K562 (cell line): ENCODE results near the gene FGD1. TPM values are rescaled to one million over a fixed set of nuclear protein-coding genes. Genes with fewer than 3 reads are reported as not detected.

Experiments
- ATAC-seq: fragments of 200-7000 bp; cut with Tn5 transposase; 3 replicates; pipeline ENCODE4 v1.9.1; 2020; ENCODE audit warnings: moderate library complexity
- BruUV-seq: library from RNA; stranded (reverse); fragments of 400-500 nt; replicated peaks from 2 replicates; lab custom pipeline; 2021; lab: Mats Ljungman, UMichigan
- CTCF ChIA-PET: fragments of 300-600 bp; formaldehyde crosslinking; extraction: SDS; loops from one replicate; lab custom pipeline; 2021; ENCODE audit warnings: low intra/inter-chr PET ratio; lab: Yijun Ruan, JAX
- POLR2A ChIA-PET: fragments of 300-600, 350-650 bp; sonication (Branson Sonifier 250); formaldehyde crosslinking; extraction: SDS; loops from one replicate; lab custom pipeline; 2021; ENCODE audit warnings: antibody characterized with exemption, inconsistent platforms; lab: Yijun Ruan, JAX
- DNase-seq, 4 experiments: peaks; one replicate each; pipeline versions ENCODE4 v3.0.0 to v3.0.0-alpha.2; 2011 to 2018; ENCODE audit warnings: low spot score in 3 of 4, mixed read lengths in 3 of 4; ENCODE audit errors: extremely low read depth in 1 of 4
- FAIRE-seq: peaks from 2 replicates; lab custom pipeline; 2011; peaks lifted over from hg19 to GRCh38; lab: Jason Lieb, UNC
- H2AFZ ChIP-seq: 2 replicates; pipeline ENCODE4 v1.6.0; 2011; ENCODE audit warnings: low read depth, low read length, control low read depth, inconsistent platforms
- H3K27ac ChIP-seq: fragments of 200-600 bp; 3 replicates; pipeline ENCODE4 v1.8.0; 2011; ENCODE audit warnings: low read depth, mild to moderate bottlenecking, control low read depth, inconsistent platforms, low read length, moderate library complexity, mixed read lengths; ENCODE audit errors: extremely low read depth
- H3K27me3 ChIP-seq, 2 experiments: fragments of 300-600 bp in 1 of 2; 2 replicates in 1 of 2; 3 replicates in 1 of 2; pipeline versions ENCODE4 v1.6.0 to v1.8.0; 2011; ENCODE audit warnings: inconsistent platforms in 2 of 2, low read length in 2 of 2, mild to moderate bottlenecking in 1 of 2, mixed read lengths in 1 of 2, moderate library complexity in 1 of 2; ENCODE audit not compliant: control insufficient read depth in 2 of 2, insufficient read depth in 2 of 2
- H3K36me3 ChIP-seq: fragments of 300-600 bp; 3 replicates; pipeline ENCODE4 v1.8.0; 2011; ENCODE audit warnings: mild to moderate bottlenecking, low read length, inconsistent platforms; ENCODE audit not compliant: control insufficient read depth, insufficient read depth
- H3K4me1 ChIP-seq, 2 experiments: fragments of 200-600 bp in 1 of 2; replicated peaks in 1 of 2; 2 replicates in 1 of 2; 3 replicates in 1 of 2; pipeline versions ENCODE4 v1.5.1 to v1.8.0; 2011; ENCODE audit warnings: inconsistent platforms in 2 of 2, low read length in 2 of 2, mild to moderate bottlenecking in 1 of 2, mixed read lengths in 1 of 2, moderate library complexity in 1 of 2; ENCODE audit not compliant: control insufficient read depth in 2 of 2, insufficient read depth in 2 of 2
- H3K4me2 ChIP-seq: 2 replicates; pipeline ENCODE4 v1.6.1; 2011; ENCODE audit warnings: low read length, control low read depth, inconsistent platforms, mixed read lengths; ENCODE audit not compliant: insufficient read depth
- H3K4me3 ChIP-seq: fragments of 200-600 bp; sonication (generic), shearing (Covaris generic); 2 replicates; pipeline ENCODE4 v1.5.1; 2016; ENCODE audit warnings: control low read depth, inconsistent platforms
- H3K79me2 ChIP-seq: fragments of 200-600 bp; 3 replicates; pipeline ENCODE4 v1.8.0; 2011; ENCODE audit warnings: low read length, inconsistent platforms; ENCODE audit not compliant: control insufficient read depth, insufficient read depth
- H3K9ac ChIP-seq, 2 experiments: 2 replicates each; pipeline versions ENCODE4 v1.6.0 to v1.6.1; 2011; ENCODE audit warnings: low read depth in 2 of 2, low read length in 2 of 2, control low read depth in 1 of 2, inconsistent platforms in 1 of 2, mild to moderate bottlenecking in 1 of 2, mixed read lengths in 1 of 2; ENCODE audit not compliant: insufficient read depth in 1 of 2
- H3K9me1 ChIP-seq: one replicate; pipeline ENCODE4 v1.6.0; 2011; ENCODE audit warnings: inconsistent platforms, mild to moderate bottlenecking, low read length, moderate library complexity; ENCODE audit not compliant: control insufficient read depth, insufficient read depth
- H3K9me3 ChIP-seq: replicated peaks from 2 replicates; pipeline ENCODE4 v1.5.1; 2011; ENCODE audit warnings: low read depth, low read length, inconsistent platforms; ENCODE audit not compliant: control insufficient read depth, insufficient read depth
- H4K20me1 ChIP-seq: replicated peaks from 2 replicates; pipeline ENCODE4 v1.6.1; 2011; ENCODE audit warnings: low read length, inconsistent platforms, mixed read lengths; ENCODE audit not compliant: control insufficient read depth, insufficient read depth
- CBFA2T3 ChIP-seq: fragments of 450-650 bp; IDR thresholded peaks from 2 replicates; pipeline ENCODE4 v1.6.1; 2017
- PREB ChIP-seq: sonication (generic); formaldehyde crosslinking; IDR thresholded peaks from 2 replicates; pipeline ENCODE4 v1.8.1; 2023; ENCODE audit warnings: mild to moderate bottlenecking, missing genetic modification reagents
- RAD21 ChIP-seq, 2 experiments: fragments of 250-450 bp in 1 of 2; fragments of 450-650 bp in 1 of 2; sonication (Bioruptor Pico) in 1 of 2; formaldehyde crosslinking in 1 of 2; IDR thresholded peaks in 1 of 2; conservative IDR thresholded peaks in 1 of 2; 2 replicates each; pipeline versions ENCODE4 v1.4.0 to v1.8.0; 2020 to 2022; ENCODE audit warnings: mild to moderate bottlenecking in 2 of 2, moderate library complexity in 1 of 2
- ZKSCAN8 ChIP-seq: fragments of 200-800 bp; sonication (Bioruptor generic); IDR thresholded peaks from 2 replicates; pipeline ENCODE4 v1.6.1; 2016; ENCODE audit warnings: missing genetic modification characterization, missing compliant biosample characterization
- WGBS: fragments of 100-300 bp; shearing (Covaris generic); methylation state at CpG from one replicate; pipeline ENCODE4 v1.1.6; 2016; ENCODE audit warnings: low coverage, mixed read lengths; ENCODE audit not compliant: insufficient coverage; ENCODE audit errors: missing lambda C conversion rate; 5-methylcytosine and 5-hydroxymethylcytosine counted together
- in situ Hi-C: fragments of 300-500 bp; cut with MboI; formaldehyde crosslinking; loops from 4 replicates; pipeline ENCODE4 v1.15.0; 2018; ENCODE audit warnings: inconsistent platforms, mixed read lengths
- intact Hi-C: fragments of 100-400 bp; cut with micrococcal nuclease; formaldehyde crosslinking; loops from 2 replicates; pipeline ENCODE4 v1.14.2; 2022
- polyA plus RNA-seq, 8 experiments: library from polyadenylated mRNA; depleted of rRNA in 4 of 8; stranded (reverse) in 5 of 8; unstranded in 3 of 8; fragments of >200 nt; fragmentation: Nextera tagmentation in 2 of 8; fragmentation: Illumina TruSeq in 1 of 8; extraction: Ambion mirVana in 2 of 8; extraction: Trizol in 1 of 8; gene quantifications; 2 replicates each; pipeline versions ENCODE4 v1.2.1 to v1.2.3, GENCODE V29; 2011 to 2014; ENCODE audit warnings: inconsistent platforms in 1 of 8, missing spikeins in 1 of 8
- total RNA-seq, 7 experiments: library from RNA; depleted of rRNA in 6 of 7; stranded (reverse); fragments of >200 nt in 6 of 7; fragmentation: Illumina TruSeq in 2 of 7; extraction: Trizol in 2 of 7; gene quantifications; 2 replicates each; pipeline versions ENCODE4 v1.2.1 to v1.2.3, GENCODE V29; 2011 to 2021; ENCODE audit warnings: low replicate concordance in 1 of 7
- TF ChIP-seq, protein P1 (sequence below), 3 experiments: IDR thresholded peaks in 2 of 3; conservative IDR thresholded peaks in 1 of 3; 2 replicates each; pipeline ENCODE4 v1.5.1; 2011 to 2012; ENCODE audit warnings: low read length in 3 of 3, mild to moderate bottlenecking in 3 of 3, control low read depth in 2 of 3, improper control_type of control experiment in 1 of 3, inconsistent platforms in 1 of 3, low read depth in 1 of 3, mixed read lengths in 1 of 3, moderate library complexity in 1 of 3; ENCODE audit not compliant: insufficient read depth in 2 of 3

Gene FGD1
- total and polyA plus RNA-seq, 9 of the 15 experiments (the other 6 are each of a cell fraction or from before 2014, with no cell fraction given): 0.01 to 0.09 (median 0.04) TPM; not detected in 2

GRCh38 chrX:54427837-54428424 lies 68.1 kb downstream of the FGD1 start:
- Histone ChIP-seq H3K4me3 (no peak overlapping the region), H3K27ac (no peak overlapping the region), H3K27me3 (no peaks in the 10 kb centered on the region; a peak in 1 of 5 replicates), H3K9ac (no peak overlapping the region), H3K9me1 (no peaks in the 10 kb centered on the region), H4K20me1 (no peaks in the 10 kb centered on the region), H2AFZ (no peak overlapping the region), H3K9me3 (no peaks in the 10 kb centered on the region), H3K36me3 (no peaks in the 10 kb centered on the region), H3K79me2 (no peaks in the 10 kb centered on the region), H3K4me2 (no peak overlapping the region), H3K4me1 (no peaks in the 10 kb centered on the region)
- 0% methylated on average over 2 of the region's 2 CpGs for WGBS
- CTCF ChIA-PET: no interaction called here
- TF ChIP-seq CBFA2T3: peak; percentile 15; the same call in 1 of the 2 replicates
- TF ChIP-seq PREB: no peak
- intact Hi-C loops: no loop called here
- in situ Hi-C loops: no loop called here
- no TSS peak for BruUV-seq
- DNase-seq (no peak), FAIRE-seq (no peak), ATAC-seq (no peak)
- POLR2A ChIA-PET: no interaction called here

DNA sequence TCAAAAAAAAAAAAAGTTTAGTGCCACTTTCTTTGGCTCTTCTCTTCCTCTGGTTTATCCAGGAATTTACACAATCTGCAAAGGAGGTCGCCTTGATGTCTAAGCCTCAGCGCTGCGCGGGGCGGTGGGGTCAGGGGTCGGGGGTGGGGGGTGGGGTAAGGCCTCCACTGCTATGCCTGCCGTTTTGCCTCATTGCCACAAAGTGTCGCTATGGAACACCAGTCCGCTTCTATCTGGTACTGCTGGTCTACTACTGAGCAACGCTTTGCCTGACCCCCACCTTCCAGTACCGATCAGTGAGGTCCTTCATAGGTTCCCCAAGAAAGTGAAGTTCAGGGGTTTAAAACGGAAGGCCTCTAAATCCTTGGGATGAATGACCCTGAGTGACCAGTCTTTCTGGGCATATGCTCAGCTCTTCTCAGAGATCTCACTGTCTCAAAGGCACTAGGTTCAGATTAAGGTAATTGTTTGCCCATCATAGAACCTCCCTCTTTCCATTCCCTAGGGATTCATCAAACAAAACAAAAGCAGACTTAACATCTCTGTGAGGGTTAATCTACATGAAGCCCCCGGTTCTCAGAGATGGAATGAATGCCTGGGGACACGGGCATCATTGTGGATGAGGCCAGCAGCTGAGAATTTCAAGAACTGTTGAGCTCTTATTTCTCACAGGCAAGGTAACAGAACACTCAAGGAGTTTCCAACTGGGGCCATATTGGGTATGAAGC lies 72.7 kb downstream of the FGD1 start:
- DNase-seq (peak; percentile 27 to 47 (median 36)), ATAC-seq (peak; percentile 82), FAIRE-seq (no peak)
- no peaks in the 10 kb centered on the region for H3K9me3 ChIP-seq
- H3K27ac ChIP-seq: no peak overlapping the region
- in situ Hi-C loops (no loop called here), intact Hi-C loops (no loop called here)
- no peaks in the 10 kb centered on the region for H3K9me1 ChIP-seq
- no peaks in the 10 kb centered on the region for H3K4me1 ChIP-seq
- H3K4me3 ChIP-seq: no peak overlapping the region
- H2AFZ ChIP-seq: no peak overlapping the region
- no peaks in the 10 kb centered on the region for H3K27me3 ChIP-seq
- H3K79me2 ChIP-seq: no peaks in the 10 kb centered on the region
- WGBS: 7% methylated on average over 12 of the region's 14 CpGs
- CTCF ChIA-PET: no interaction called here
- no peaks in the 10 kb centered on the region for H3K36me3 ChIP-seq
- no peak overlapping the region for H3K9ac ChIP-seq
- H4K20me1 ChIP-seq: no peaks in the 10 kb centered on the region
- POLR2A ChIA-PET: no interaction called here
- TF ChIP-seq, protein P1, sequence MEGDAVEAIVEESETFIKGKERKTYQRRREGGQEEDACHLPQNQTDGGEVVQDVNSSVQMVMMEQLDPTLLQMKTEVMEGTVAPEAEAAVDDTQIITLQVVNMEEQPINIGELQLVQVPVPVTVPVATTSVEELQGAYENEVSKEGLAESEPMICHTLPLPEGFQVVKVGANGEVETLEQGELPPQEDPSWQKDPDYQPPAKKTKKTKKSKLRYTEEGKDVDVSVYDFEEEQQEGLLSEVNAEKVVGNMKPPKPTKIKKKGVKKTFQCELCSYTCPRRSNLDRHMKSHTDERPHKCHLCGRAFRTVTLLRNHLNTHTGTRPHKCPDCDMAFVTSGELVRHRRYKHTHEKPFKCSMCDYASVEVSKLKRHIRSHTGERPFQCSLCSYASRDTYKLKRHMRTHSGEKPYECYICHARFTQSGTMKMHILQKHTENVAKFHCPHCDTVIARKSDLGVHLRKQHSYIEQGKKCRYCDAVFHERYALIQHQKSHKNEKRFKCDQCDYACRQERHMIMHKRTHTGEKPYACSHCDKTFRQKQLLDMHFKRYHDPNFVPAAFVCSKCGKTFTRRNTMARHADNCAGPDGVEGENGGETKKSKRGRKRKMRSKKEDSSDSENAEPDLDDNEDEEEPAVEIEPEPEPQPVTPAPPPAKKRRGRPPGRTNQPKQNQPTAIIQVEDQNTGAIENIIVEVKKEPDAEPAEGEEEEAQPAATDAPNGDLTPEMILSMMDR (IDR thresholded peaks at IDR 0.05 in 2 of 3, conservative IDR thresholded peaks at IDR 0.05 in 1 of 3; ENCODE audit: insufficient read depth in 2 of 3, low read depth in 1 of 3, low read length in 3 of 3): peak in 2 of 3 experiments; percentile 14 to 25; a peak in 2 of 6 replicates
- TF ChIP-seq RAD21 (CRISPR knock-in tag; conservative IDR thresholded peaks at IDR 0.05 in 1 of 2, IDR thresholded peaks at IDR 0.05 in 1 of 2): peak in 1 of 2 experiments; percentile 21; a peak in 1 of 4 replicates
- no peak for TF ChIP-seq ZKSCAN8 (CRISPR knock-in tag)
- H3K4me2 ChIP-seq: no peak overlapping the region
- BruUV-seq: no TSS peak
